ENCODE results near the gene CAMTA1.

- TF ChIP-seq, protein P1, sequence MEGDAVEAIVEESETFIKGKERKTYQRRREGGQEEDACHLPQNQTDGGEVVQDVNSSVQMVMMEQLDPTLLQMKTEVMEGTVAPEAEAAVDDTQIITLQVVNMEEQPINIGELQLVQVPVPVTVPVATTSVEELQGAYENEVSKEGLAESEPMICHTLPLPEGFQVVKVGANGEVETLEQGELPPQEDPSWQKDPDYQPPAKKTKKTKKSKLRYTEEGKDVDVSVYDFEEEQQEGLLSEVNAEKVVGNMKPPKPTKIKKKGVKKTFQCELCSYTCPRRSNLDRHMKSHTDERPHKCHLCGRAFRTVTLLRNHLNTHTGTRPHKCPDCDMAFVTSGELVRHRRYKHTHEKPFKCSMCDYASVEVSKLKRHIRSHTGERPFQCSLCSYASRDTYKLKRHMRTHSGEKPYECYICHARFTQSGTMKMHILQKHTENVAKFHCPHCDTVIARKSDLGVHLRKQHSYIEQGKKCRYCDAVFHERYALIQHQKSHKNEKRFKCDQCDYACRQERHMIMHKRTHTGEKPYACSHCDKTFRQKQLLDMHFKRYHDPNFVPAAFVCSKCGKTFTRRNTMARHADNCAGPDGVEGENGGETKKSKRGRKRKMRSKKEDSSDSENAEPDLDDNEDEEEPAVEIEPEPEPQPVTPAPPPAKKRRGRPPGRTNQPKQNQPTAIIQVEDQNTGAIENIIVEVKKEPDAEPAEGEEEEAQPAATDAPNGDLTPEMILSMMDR (IDR thresholded peaks at IDR 0.05), result no peak
- no peak for TF ChIP-seq EZH2 (IDR thresholded peaks at IDR 0.05)
Measured at GRCh38 chr1:7348073-7348472, 562.8 kb downstream of the CAMTA1 start.

Measured in neural progenitor cell (in vitro differentiated cells).